ENCODE measurements around the gene CDH11.

The CDH11 gene

DNA sequence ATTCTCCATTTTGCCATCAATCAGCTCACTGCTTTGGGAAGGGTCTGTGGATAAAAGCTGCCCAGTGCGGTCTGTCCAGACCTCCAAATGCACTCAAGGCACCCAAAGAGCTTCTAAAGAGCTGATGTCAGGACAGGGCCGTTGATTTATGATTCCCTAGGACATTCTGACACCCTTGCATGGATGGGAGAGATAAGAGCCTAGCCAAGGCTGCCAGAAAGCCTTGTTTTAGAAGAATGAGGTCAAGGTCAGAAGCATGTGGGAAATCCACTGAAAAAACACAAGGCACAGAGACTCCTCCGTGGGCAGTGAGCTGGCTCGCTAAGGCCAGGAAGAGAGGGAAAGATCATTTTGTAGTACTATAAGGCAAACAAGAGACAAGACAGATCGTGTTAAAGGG is 214.0 kb downstream of the CDH11 start:
- no peak for DNase-seq (ENCODE audit: low read depth in 2 of 2)

DNA sequence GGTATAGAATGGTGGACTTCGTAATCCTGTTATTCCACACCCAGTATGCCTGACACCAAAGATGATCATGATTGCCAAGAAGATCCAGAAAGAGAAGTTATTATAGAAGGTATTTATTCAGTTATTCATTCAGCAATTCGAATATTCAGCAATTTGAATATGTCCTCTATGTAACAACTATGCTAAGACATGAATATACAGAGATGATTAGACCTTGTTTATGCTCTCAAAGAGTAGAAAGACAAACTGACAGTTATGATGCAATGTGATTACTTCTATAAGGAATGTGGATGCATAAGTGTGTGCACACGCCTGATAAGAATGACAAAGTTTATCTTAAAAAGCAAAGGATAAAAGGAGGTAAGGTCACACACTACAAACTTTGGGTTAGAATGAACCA is 218.1 kb downstream of the CDH11 start:
- no peak for DNase-seq (ENCODE audit: low read depth in 2 of 2)

DNA sequence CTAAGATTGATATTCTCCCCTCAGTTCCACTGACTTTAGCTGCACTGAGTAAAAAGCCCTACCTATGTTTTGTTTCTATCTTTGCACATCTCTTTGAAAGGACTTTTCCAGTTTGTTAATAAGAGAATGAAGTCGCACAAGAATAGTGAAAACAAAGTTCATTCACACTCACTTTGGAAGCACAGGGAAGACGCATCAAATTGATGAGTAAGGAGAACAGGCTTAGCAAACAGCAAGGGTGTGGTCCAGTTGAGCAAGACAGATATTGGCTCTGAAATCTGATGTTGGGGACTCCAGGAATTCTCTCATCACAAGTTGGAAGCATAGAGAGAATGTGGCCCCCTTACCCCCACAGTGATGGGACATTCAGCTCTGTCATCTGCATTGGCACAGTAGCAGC is 221.3 kb downstream of the CDH11 start:
- no peak for DNase-seq (ENCODE audit: low read depth in 2 of 2)

DNA sequence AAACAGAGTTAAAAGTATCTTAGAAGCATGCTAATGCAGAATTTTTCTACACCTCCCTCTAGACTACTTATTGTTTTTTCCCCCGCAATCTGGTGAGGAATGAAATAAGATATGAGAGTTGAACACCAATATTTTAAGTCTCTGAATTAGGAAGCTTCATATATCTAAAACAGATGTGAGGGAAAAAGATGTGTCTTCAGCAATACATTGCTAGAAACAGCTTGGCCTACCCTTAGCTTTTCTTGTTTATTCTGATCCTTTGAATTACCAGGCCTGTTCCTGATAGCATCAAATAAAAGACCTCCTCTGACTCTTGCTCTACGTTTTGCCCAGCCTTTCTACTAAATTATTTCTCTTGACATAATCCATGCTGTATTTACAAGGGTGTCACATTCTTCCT is 221.8 kb downstream of the CDH11 start:
- DNase-seq (ENCODE audit: low read depth in 2 of 2) = no peak

DNA sequence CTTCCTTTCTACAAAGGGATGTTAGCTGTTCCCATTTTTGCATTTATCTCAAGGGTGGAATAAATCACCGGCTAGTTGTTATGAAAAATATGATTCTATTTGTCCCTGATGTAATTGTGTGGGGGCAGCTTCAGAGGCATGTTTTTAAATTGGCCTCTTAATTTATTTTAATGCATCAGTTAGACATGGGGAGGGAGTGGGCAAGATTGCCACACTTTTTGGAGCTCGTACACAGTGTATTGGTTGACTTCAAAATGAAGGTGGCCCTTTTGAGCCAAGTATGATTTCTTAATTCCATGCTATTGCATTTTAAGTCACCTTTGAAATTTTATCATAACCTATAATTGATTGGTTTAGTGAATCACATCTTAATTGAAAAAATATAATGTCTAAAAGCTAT is 223.7 kb downstream of the CDH11 start:
- no peak for DNase-seq (ENCODE audit: low read depth in 2 of 2)
